Chondrocyte (in vitro differentiated cells): ENCODE results near the gene TAGLN2. TPM values are rescaled to one million over a fixed set of nuclear protein-coding genes. Genes with fewer than 3 reads are reported as not detected.
A peak's percentile ranks its signal among the peaks of the same experiment; 100 is the strongest.

ENCODE experiments used
- DNase-seq: peaks from one replicate; pipeline ENCODE4 v3.0.0; 2021; ENCODE audit warnings: mixed read lengths, low spot score
- H3K27ac Mint-ChIP-seq: one replicate; pipeline ENCODE4 v1.8.0; 2021; ENCODE audit warnings: mild to moderate bottlenecking, moderate library complexity, mixed read lengths; ENCODE audit not compliant: unreplicated experiment
- H3K27me3 Mint-ChIP-seq: 2 replicates; pipeline ENCODE4 v1.8.0; 2021; ENCODE audit warnings: low read depth, mixed read lengths
- H3K36me3 Mint-ChIP-seq: 2 replicates; pipeline ENCODE4 v1.8.0; 2021; ENCODE audit warnings: low read depth, mixed read lengths
- H3K4me1 Mint-ChIP-seq: 2 replicates; pipeline ENCODE4 v1.8.0; 2021; ENCODE audit warnings: low read depth, mild to moderate bottlenecking, mixed read lengths
- H3K4me3 Mint-ChIP-seq: one replicate; pipeline ENCODE4 v1.8.0; 2021; ENCODE audit warnings: mild to moderate bottlenecking, moderate library complexity, mixed read lengths; ENCODE audit not compliant: unreplicated experiment
- H3K9me3 Mint-ChIP-seq: 2 replicates; pipeline ENCODE4 v1.8.0; 2021; ENCODE audit warnings: low read depth, mixed read lengths
- total RNA-seq: library from RNA; stranded (reverse); gene quantifications from 3 replicates; pipeline ENCODE4 v1.2.1, GENCODE V29; 2021
- TF ChIP-seq, protein P1 (sequence below): fragments of 200-600 bp; sonication (generic); IDR thresholded peaks from 2 replicates; pipeline ENCODE4 v1.5.0; 2021; ENCODE audit warnings: antibody characterized with exemption, mild to moderate bottlenecking, moderate library complexity

The TAGLN2 gene
- total RNA-seq, 1 donor from 2014 or later, result 392 TPM

DNA sequence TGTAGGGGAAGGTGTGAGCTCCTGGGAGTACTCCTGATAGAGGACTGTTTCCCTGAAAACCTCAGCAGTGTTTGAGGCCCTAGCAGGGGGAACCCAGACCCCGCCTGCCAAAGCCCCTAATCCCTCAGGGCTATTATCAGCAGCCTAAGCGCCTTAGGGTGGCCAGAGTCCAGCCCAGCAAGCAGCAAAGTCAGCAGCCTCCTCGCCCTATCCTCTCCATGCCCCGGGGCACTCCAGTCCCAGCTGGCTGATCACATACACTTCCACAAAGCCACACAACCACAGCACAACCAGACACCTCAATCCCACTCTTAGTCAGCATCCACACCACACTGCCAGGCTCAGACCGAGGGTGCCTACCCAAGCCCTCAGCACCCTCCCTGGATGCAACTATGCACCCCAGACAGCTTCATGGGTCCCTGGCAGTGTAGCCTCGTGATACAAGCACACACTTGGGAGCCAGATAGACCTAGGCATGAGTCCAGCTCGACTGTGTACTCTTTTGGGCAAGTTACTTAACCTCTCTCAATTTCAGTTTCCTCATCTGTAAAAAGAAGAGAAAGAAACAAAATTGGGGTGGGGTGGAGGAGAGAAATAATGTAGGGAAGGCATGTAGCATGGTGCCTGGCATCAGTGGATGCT lies 13.0 kb upstream of the TAGLN2 start:
- H3K27ac Mint-ChIP-seq, result no peak overlapping the region

DNA sequence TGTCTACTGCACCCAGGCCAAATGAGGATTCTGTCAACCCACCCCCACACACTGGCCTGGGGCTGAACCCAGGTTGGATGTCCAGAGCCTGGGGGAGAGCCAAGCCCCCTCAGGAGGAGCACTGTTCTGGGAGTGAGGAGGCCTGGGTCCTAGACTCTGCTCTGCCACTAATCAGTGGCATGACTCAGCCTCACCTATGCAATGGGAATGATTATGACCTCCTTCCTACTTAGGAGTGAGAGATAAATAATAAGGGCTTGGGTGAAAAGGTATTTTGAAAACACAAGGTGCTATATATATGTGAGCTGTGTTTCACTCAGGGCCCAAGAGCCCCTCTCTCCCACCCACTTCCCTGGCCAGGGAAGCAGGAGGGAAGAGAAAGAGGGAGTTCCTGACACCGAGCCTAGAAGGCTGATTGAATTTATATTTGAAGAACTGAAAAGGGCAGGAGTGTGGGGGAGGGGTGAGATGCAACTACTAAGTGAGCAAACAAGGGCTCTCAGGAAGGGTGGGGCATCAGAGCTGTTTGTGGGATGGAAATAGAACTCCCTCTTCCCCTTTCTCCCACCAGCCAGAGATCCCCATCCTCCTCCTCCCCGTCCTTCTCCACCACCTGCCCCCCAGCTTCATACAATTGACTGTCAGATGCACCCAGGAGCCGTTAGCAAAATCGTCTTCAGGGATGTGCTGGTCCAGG lies 11.9 kb upstream of the TAGLN2 start:
- DNase-seq, result peak; percentile 62
- Mint-ChIP-seq H3K27me3 (peaks cover 32% of the 10 kb centered on the region), H3K4me3 (no peak overlapping the region), H3K36me3 (no peaks in the 10 kb centered on the region), H3K27ac (no peak overlapping the region), H3K4me1 (no peaks in the 10 kb centered on the region), H3K9me3 (no peaks in the 10 kb centered on the region)
- TF ChIP-seq, protein P1, sequence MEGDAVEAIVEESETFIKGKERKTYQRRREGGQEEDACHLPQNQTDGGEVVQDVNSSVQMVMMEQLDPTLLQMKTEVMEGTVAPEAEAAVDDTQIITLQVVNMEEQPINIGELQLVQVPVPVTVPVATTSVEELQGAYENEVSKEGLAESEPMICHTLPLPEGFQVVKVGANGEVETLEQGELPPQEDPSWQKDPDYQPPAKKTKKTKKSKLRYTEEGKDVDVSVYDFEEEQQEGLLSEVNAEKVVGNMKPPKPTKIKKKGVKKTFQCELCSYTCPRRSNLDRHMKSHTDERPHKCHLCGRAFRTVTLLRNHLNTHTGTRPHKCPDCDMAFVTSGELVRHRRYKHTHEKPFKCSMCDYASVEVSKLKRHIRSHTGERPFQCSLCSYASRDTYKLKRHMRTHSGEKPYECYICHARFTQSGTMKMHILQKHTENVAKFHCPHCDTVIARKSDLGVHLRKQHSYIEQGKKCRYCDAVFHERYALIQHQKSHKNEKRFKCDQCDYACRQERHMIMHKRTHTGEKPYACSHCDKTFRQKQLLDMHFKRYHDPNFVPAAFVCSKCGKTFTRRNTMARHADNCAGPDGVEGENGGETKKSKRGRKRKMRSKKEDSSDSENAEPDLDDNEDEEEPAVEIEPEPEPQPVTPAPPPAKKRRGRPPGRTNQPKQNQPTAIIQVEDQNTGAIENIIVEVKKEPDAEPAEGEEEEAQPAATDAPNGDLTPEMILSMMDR, result no peak

More for the DNA sequence above, 13.0 kb upstream of the TAGLN2 start:
- Mint-ChIP-seq H3K4me3 (no peak overlapping the region), H3K9me3 (no peaks in the 10 kb centered on the region), H3K27me3 (peaks cover 33% of the 10 kb centered on the region), H3K4me1 (no peaks in the 10 kb centered on the region), H3K36me3 (no peaks in the 10 kb centered on the region)
- DNase-seq, result no peak
- TF ChIP-seq, protein P1, result no peak

DNA sequence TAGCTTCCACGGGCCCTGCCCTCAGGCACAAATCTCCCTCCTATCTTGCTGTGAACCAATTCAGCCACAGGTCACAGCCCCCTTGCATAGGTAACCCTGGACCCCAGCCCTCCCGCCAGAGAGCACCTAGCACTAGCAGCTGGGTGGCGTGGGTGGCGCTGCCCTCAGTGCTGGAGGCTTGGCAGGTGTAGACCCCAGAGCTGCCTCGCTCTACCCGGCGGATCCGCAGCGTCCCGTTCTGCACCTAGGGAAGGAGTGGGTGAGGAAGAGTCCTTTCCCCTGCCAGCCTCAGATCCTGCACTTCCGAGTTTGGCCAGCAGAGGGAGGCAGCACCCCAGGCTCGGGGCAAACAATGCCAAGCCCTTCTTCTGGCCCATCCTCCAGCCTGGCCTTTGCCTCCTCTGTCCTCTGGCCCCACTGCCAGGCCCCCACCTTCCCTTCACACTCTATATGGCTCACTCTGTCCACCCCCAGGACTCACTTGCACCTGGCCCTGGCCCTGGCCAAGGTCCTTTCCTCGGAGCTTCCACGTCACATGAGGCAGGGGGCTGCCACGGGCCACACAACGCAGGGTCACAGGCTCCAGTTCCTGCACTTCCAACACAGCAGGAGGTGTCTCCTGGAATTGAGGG lies 11.1 kb upstream of the TAGLN2 start:
- TF ChIP-seq, protein P1, result peak; percentile 94
- H3K9me3 Mint-ChIP-seq, result no peaks in the 10 kb centered on the region
- DNase-seq, result no peak
- H3K4me3 Mint-ChIP-seq, result no peak overlapping the region
- no peak overlapping the region for H3K27ac Mint-ChIP-seq
- H3K4me1 Mint-ChIP-seq, result no peaks in the 10 kb centered on the region
- H3K36me3 Mint-ChIP-seq, result no peaks in the 10 kb centered on the region
- H3K27me3 Mint-ChIP-seq, result peaks cover 29% of the 10 kb centered on the region

DNA sequence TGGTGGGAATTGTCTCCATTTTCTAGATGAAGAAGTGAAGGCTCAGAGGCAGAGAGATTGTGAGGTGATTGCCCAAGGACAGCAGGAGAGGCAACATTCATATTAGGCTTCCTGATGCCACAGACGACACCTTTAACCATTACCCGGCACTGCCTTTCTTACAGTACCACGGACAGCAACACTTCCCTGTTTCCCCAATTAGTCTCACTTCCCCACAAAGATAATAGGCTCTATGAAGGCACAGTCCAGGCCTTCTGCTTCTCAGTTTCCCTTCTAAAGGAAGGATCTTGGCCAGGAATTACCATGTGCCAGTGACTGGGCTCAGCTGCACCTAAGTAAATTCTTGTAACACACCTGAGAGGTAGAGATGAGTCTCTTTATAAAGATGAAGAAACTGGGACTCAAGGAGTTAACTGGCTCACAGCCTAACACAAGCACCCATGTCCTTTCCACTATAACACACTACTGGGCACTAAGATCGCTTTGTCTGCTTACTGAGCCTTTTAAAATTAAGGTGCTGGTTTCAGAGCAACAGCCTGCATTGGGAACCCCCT lies 10.5 kb upstream of the TAGLN2 start:
- DNase-seq, result no peak
- Mint-ChIP-seq H3K36me3 (no peaks in the 10 kb centered on the region), H3K9me3 (no peaks in the 10 kb centered on the region), H3K27ac (no peak overlapping the region), H3K4me1 (no peaks in the 10 kb centered on the region), H3K4me3 (no peak overlapping the region), H3K27me3 (peaks cover 30% of the 10 kb centered on the region)
- TF ChIP-seq, protein P1, result no peak

DNA sequence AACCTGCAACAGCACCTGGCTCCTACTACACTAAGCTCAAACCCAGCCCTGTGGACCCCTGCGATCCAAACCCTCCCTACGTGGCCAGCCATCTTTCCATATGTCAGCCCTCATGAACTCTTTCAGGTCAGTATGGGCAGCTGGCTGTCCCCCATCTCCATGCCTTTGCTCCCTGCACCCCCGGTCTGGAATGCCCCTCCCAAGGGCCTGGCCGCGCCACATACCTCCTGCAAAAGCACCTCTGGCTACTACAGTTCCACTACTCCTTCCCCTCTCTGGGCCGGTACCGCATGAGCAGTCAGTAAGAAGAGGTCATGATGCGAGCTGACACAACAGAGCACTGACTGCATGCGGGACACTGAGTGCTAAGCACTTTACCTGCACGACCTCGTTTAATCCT lies 10.0 kb upstream of the TAGLN2 start:
- Mint-ChIP-seq H3K27me3 (peaks cover 28% of the 10 kb centered on the region), H3K27ac (no peak overlapping the region), H3K9me3 (no peaks in the 10 kb centered on the region), H3K4me3 (no peak overlapping the region), H3K4me1 (no peaks in the 10 kb centered on the region), H3K36me3 (no peaks in the 10 kb centered on the region)
- TF ChIP-seq, protein P1, result no peak
- DNase-seq, result peak; percentile 48
